ENCODE results near the gene ORMDL1.

DNA sequence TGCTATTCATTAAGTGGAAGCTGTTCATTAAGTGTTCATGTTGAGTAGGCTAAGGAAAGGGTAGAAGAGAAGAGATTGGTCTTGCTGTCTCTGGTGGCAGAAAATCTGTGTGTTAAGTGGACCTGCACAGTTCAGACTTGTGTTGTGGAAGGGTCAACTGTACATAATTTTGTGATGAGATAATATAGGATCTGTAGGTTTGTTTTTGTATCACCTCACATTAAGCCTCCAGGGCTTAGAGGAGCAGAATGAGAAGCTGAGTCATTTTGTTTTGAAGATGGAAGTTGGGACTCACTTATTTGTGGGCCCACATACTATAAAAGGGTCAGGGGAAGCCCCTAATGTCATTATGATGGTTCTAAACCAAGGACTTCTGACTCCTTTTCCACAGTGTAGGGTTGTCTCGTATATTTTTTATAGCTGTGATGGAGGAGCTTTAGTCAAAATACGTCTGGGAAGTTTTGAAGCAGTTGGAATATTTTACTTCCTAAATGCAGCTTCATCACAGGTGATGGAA is 18.3 kb upstream of the ORMDL1 start:
- TF ChIP-seq POLR2A (IDR thresholded peaks at IDR 0.05), result no peak
- no peak for TF ChIP-seq CTCF (IDR thresholded peaks at IDR 0.05)
- TF ChIP-seq EP300 (IDR thresholded peaks at IDR 0.05), result no peak
